Measurements from ENCODE around the gene UBE2V1. TPM values are rescaled to one million over a fixed set of nuclear protein-coding genes. Genes with fewer than 3 reads are reported as not detected.

The UBE2V1 gene
- total and polyA plus RNA-seq, 8 donors: 37.9 to 61.7 (median 53.3) TPM

GRCh38 chr20:50042370-50043313 lies 70.3 kb downstream of the UBE2V1 start:
- intact Hi-C loops (cut with DNase I): no loop called here
- Histone ChIP-seq H3K9me3 (no peaks in the 10 kb centered on the region), H3K4me3 (no peak overlapping the region), H3K4me1 (no peaks in the 10 kb centered on the region), H3K27me3 (no peaks in the 10 kb centered on the region), H3K27ac (no peak overlapping the region), H3K36me3 (no peaks in the 10 kb centered on the region)
- 80 to 93% methylated on average over 10 of the region's 10 CpGs for WGBS, 2 donors
- TF ChIP-seq CTCF (IDR thresholded peaks at IDR 0.05): no peak
- FAIRE-seq: no peak
- no peak for DNase-seq
- no peak for ATAC-seq

GRCh38 chr20:50041246-50041873 lies 71.6 kb downstream of the UBE2V1 start:
- intact Hi-C loops (cut with DNase I): no loop called here
- TF ChIP-seq CTCF (IDR thresholded peaks at IDR 0.05): no peak
- WGBS, 2 donors: 78 to 86% methylated on average over 16 of the region's 16 CpGs
- Histone ChIP-seq H3K4me3 (no peak overlapping the region), H3K9me3 (no peaks in the 10 kb centered on the region), H3K27me3 (no peaks in the 10 kb centered on the region), H3K4me1 (no peaks in the 10 kb centered on the region), H3K27ac (no peak overlapping the region), H3K36me3 (no peaks in the 10 kb centered on the region)
- ATAC-seq (no peak), DNase-seq (no peak), FAIRE-seq (no peak)

- WGBS, 2 donors: 80 to 85% methylated on average over 17 of the region's 17 CpGs
- no peak overlapping the region for H3K27ac ChIP-seq
- intact Hi-C loops (cut with DNase I): no loop called here
- ATAC-seq (no peak), FAIRE-seq (no peak), DNase-seq (no peak)
- TF ChIP-seq CTCF (IDR thresholded peaks at IDR 0.05): no peak
- H3K9me3 ChIP-seq: no peaks in the 10 kb centered on the region
- no peaks in the 10 kb centered on the region for H3K4me1 ChIP-seq
- no peak overlapping the region for H3K4me3 ChIP-seq
- H3K36me3 ChIP-seq: no peaks in the 10 kb centered on the region
- H3K27me3 ChIP-seq: no peaks in the 10 kb centered on the region
Observed at GRCh38 chr20:50040432-50041245, 72.3 kb downstream of the UBE2V1 start.

- Histone ChIP-seq H3K27me3 (no peaks in the 10 kb centered on the region), H3K9me3 (no peaks in the 10 kb centered on the region), H3K4me3 (no peak overlapping the region), H3K4me1 (no peaks in the 10 kb centered on the region), H3K36me3 (no peaks in the 10 kb centered on the region), H3K27ac (no peak overlapping the region)
- WGBS, 2 donors: 76 to 79% methylated on average over 8 to 10 of the region's 10 CpGs
- no peak for DNase-seq
- no peak for ATAC-seq
- no peak for TF ChIP-seq CTCF (IDR thresholded peaks at IDR 0.05)
- FAIRE-seq: no peak
- intact Hi-C loops (cut with DNase I): no loop called here
Observed at GRCh38 chr20:50039706-50040431, 73.1 kb downstream of the UBE2V1 start.
